HEK293 (cell line): ENCODE results near the gene SZT2.

Experiments
- BCL11A ChIP-seq: fragments of 450-650 bp; formaldehyde crosslinking; IDR thresholded peaks from 2 replicates; pipeline ENCODE4 v1.5.1; 2016; ENCODE audit warnings: low read depth, missing biosample characterization, missing genetic modification characterization
- MEIS1 ChIP-seq: sonication (generic); formaldehyde crosslinking; IDR thresholded peaks from 2 replicates; pipeline ENCODE4 v1.8.1; 2022; ENCODE audit warnings: missing genetic modification reagents, mild to moderate bottlenecking, borderline replicate concordance
- ZBTB20 ChIP-seq: fragments of 450-650 bp; formaldehyde crosslinking; IDR thresholded peaks from 2 replicates; pipeline ENCODE4 v1.5.1; 2016; ENCODE audit warnings: missing biosample characterization, missing genetic modification characterization
- ZBTB44 ChIP-seq: fragments of 450-650 bp; IDR thresholded peaks from 2 replicates; pipeline ENCODE4 v1.5.1; 2018; ENCODE audit warnings: missing biosample characterization, mild to moderate bottlenecking, missing genetic modification characterization
- ZFP3 ChIP-seq: fragments of 450-650 bp; formaldehyde crosslinking; IDR thresholded peaks from 2 replicates; pipeline ENCODE4 v1.5.1; 2016; ENCODE audit warnings: low read depth, missing biosample characterization, missing genetic modification characterization
- ZFP37 ChIP-seq: fragments of 450-650 bp; formaldehyde crosslinking; IDR thresholded peaks from 2 replicates; pipeline ENCODE4 v1.5.1; 2016; ENCODE audit warnings: missing biosample characterization, missing genetic modification characterization
- ZIC2 ChIP-seq: fragments of 450-650 bp; formaldehyde crosslinking; IDR thresholded peaks from 2 replicates; pipeline ENCODE4 v1.5.1; 2016; ENCODE audit warnings: missing biosample characterization, missing genetic modification characterization
- ZNF146 ChIP-seq: fragments of 450-650 bp; formaldehyde crosslinking; IDR thresholded peaks from 2 replicates; pipeline ENCODE4 v1.5.1; 2016; ENCODE audit warnings: missing biosample characterization, missing genetic modification characterization
- ZNF16 ChIP-seq: fragments of 450-650 bp; formaldehyde crosslinking; IDR thresholded peaks from 2 replicates; pipeline ENCODE4 v1.5.1; 2016; ENCODE audit warnings: low read depth, missing biosample characterization, missing genetic modification characterization
- ZNF184 ChIP-seq: fragments of 450-650 bp; IDR thresholded peaks from 2 replicates; pipeline ENCODE4 v1.5.1; 2018; ENCODE audit warnings: missing biosample characterization, mild to moderate bottlenecking, missing genetic modification characterization
- ZNF19 ChIP-seq: fragments of 450-650 bp; formaldehyde crosslinking; IDR thresholded peaks from 2 replicates; pipeline ENCODE4; 2016; ENCODE audit warnings: missing biosample characterization, missing genetic modification characterization, low read depth
- ZNF354C ChIP-seq: fragments of 450-650 bp; formaldehyde crosslinking; IDR thresholded peaks from 2 replicates; pipeline ENCODE4 v1.5.1; 2016; ENCODE audit warnings: missing biosample characterization, missing genetic modification characterization, low read depth, borderline replicate concordance
- ZNF529 ChIP-seq: fragments of 450-650 bp; formaldehyde crosslinking; IDR thresholded peaks from 2 replicates; pipeline ENCODE4 v1.5.1; 2017; ENCODE audit warnings: missing genetic modification characterization, missing biosample characterization; ENCODE audit not compliant: insufficient replicate concordance
- ZNF600 ChIP-seq: fragments of 450-650 bp; formaldehyde crosslinking; IDR thresholded peaks from 2 replicates; pipeline ENCODE4 v1.5.1; 2016; ENCODE audit warnings: missing biosample characterization, missing genetic modification characterization
- ZNF670 ChIP-seq: fragments of 450-650 bp; formaldehyde crosslinking; IDR thresholded peaks from 2 replicates; pipeline ENCODE4 v1.5.1; 2016; ENCODE audit warnings: missing biosample characterization, missing genetic modification characterization, low read depth
- ZNF677 ChIP-seq: fragments of 450-650 bp; IDR thresholded peaks from 2 replicates; pipeline ENCODE4 v1.5.0; 2018; ENCODE audit warnings: missing biosample characterization, mild to moderate bottlenecking, missing genetic modification characterization, moderate library complexity
- ZNF747 ChIP-seq: fragments of 450-650 bp; formaldehyde crosslinking; IDR thresholded peaks from 2 replicates; pipeline ENCODE4 v1.5.1; 2016; ENCODE audit warnings: missing biosample characterization, missing genetic modification characterization
- ZNF777 ChIP-seq: fragments of 450-650 bp; formaldehyde crosslinking; IDR thresholded peaks from 2 replicates; pipeline ENCODE4 v1.5.1; 2017; ENCODE audit warnings: missing biosample characterization, missing genetic modification characterization, borderline replicate concordance
- ZSCAN30 ChIP-seq: fragments of 450-650 bp; IDR thresholded peaks from 2 replicates; pipeline ENCODE4 v1.5.1; 2018; ENCODE audit warnings: missing biosample characterization, mild to moderate bottlenecking, missing genetic modification characterization, moderate library complexity
- TF ChIP-seq, protein P1 (sequence below): fragments of 450-650 bp; formaldehyde crosslinking; IDR thresholded peaks from 2 replicates; pipeline ENCODE4 v1.5.1; 2016; ENCODE audit warnings: missing biosample characterization, missing genetic modification characterization
- TF ChIP-seq, protein P2 (sequence below): fragments of 450-650 bp; formaldehyde crosslinking; IDR thresholded peaks from 2 replicates; pipeline ENCODE4 v1.5.1; 2016; ENCODE audit warnings: missing biosample characterization, missing genetic modification characterization, low read depth
- TF ChIP-seq, protein P3 (sequence below): fragments of 450-650 bp; formaldehyde crosslinking; IDR thresholded peaks from 2 replicates; pipeline ENCODE4 v1.5.1; 2016; ENCODE audit warnings: missing biosample characterization, missing genetic modification characterization, borderline replicate concordance
- TF ChIP-seq, protein P4 (sequence below): fragments of 450-650 bp; formaldehyde crosslinking; IDR thresholded peaks from 2 replicates; pipeline ENCODE4 v1.5.1; 2016; ENCODE audit warnings: missing biosample characterization, missing genetic modification characterization
- TF ChIP-seq, protein P5 (sequence below): fragments of 450-650 bp; formaldehyde crosslinking; IDR thresholded peaks from 2 replicates; pipeline ENCODE4 v1.5.1; 2017; ENCODE audit warnings: missing biosample characterization, missing genetic modification characterization
- TF ChIP-seq, protein P6 (sequence below): fragments of 450-650 bp; IDR thresholded peaks from 2 replicates; pipeline ENCODE4 v1.5.1; 2018; ENCODE audit warnings: missing biosample characterization, missing genetic modification characterization

SZT2 gene

DNA sequence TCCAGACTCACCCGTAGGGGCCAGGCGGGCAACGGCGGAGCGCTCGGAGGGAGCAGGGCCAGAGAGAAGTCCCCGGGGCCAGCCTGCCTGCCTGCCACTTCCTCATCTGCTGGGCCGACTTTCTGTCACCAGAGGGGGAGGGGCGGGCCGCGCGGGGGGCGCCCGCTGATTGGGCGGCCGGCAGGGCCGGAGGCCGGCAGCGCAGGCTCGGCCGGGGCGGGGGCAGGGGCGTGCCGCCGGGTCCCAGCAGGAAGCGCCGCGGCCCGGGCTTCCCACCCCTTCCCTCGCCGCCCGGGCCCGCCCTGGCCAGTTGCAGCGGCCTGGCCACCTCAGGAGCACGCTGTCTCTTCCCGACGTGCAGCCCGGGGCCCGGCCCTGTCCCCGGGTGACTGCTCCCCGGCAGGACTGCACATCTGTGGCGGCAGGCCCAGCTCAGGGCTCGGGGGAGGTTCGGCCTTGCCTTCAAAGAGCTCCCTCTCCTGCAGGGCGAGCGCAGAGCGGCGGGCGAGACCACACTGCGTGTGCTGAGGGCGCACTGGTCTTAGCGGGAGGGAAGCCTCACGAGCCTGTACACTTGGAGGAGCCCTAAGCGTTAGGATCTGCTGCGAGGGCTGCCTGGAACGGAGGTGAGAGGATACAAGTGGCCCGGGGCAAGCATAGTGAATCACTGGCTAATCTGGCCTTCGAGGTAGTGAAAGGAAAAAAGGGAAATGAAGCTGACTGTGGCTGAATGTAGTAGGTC, 21.6 kb upstream of the SZT2 start, which contains the start of gene ELOVL1 (continued):
- TF ChIP-seq ZNF600 (tag by site-specific recombination) (peak; percentile 99), BCL11A (tag by site-specific recombination) (peak; percentile 27; the same call in 1 of the 2 replicates), ZBTB20 (tag by site-specific recombination) (peak; percentile 99), ZNF777 (tag by site-specific recombination) (peak; percentile 82; the same call in 1 of the 2 replicates), ZNF16 (tag by site-specific recombination) (peak; percentile 53; the same call in 1 of the 2 replicates), ZFP3 (tag by site-specific recombination) (no peak), MEIS1 (CRISPR knock-in tag) (no peak), ZNF146 (tag by site-specific recombination) (no peak), ZSCAN30 (tag by site-specific recombination) (peak; percentile 86), ZFP37 (tag by site-specific recombination) (peak; percentile 87), ZIC2 (tag by site-specific recombination) (peak; percentile 98), ZNF19 (tag by site-specific recombination) (no peak), ZNF747 (tag by site-specific recombination) (no peak), ZBTB44 (tag by site-specific recombination) (no peak; the same call in 1 of the 2 replicates), ZNF677 (no peak), ZNF529 (no peak), ZNF354C (no peak), ZNF670 (tag by site-specific recombination) (no peak), ZNF184 (no peak)
- TF ChIP-seq, protein P1, sequence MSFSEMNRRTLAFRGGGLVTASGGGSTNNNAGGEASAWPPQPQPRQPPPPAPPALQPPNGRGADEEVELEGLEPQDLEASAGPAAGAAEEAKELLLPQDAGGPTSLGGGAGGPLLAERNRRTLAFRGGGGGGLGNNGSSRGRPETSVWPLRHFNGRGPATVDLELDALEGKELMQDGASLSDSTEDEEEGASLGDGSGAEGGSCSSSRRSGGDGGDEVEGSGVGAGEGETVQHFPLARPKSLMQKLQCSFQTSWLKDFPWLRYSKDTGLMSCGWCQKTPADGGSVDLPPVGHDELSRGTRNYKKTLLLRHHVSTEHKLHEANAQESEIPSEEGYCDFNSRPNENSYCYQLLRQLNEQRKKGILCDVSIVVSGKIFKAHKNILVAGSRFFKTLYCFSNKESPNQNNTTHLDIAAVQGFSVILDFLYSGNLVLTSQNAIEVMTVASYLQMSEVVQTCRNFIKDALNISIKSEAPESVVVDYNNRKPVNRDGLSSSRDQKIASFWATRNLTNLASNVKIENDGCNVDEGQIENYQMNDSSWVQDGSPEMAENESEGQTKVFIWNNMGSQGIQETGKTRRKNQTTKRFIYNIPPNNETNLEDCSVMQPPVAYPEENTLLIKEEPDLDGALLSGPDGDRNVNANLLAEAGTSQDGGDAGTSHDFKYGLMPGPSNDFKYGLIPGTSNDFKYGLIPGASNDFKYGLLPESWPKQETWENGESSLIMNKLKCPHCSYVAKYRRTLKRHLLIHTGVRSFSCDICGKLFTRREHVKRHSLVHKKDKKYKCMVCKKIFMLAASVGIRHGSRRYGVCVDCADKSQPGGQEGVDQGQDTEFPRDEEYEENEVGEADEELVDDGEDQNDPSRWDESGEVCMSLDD (tag by site-specific recombination) = no peak
- TF ChIP-seq, protein P2, sequence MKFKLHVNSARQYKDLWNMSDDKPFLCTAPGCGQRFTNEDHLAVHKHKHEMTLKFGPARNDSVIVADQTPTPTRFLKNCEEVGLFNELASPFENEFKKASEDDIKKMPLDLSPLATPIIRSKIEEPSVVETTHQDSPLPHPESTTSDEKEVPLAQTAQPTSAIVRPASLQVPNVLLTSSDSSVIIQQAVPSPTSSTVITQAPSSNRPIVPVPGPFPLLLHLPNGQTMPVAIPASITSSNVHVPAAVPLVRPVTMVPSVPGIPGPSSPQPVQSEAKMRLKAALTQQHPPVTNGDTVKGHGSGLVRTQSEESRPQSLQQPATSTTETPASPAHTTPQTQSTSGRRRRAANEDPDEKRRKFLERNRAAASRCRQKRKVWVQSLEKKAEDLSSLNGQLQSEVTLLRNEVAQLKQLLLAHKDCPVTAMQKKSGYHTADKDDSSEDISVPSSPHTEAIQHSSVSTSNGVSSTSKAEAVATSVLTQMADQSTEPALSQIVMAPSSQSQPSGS = no peak
- TF ChIP-seq, protein P3, sequence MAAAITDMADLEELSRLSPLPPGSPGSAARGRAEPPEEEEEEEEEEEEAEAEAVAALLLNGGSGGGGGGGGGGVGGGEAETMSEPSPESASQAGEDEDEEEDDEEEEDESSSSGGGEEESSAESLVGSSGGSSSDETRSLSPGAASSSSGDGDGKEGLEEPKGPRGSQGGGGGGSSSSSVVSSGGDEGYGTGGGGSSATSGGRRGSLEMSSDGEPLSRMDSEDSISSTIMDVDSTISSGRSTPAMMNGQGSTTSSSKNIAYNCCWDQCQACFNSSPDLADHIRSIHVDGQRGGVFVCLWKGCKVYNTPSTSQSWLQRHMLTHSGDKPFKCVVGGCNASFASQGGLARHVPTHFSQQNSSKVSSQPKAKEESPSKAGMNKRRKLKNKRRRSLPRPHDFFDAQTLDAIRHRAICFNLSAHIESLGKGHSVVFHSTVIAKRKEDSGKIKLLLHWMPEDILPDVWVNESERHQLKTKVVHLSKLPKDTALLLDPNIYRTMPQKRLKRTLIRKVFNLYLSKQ = no peak
- TF ChIP-seq, protein P4, sequence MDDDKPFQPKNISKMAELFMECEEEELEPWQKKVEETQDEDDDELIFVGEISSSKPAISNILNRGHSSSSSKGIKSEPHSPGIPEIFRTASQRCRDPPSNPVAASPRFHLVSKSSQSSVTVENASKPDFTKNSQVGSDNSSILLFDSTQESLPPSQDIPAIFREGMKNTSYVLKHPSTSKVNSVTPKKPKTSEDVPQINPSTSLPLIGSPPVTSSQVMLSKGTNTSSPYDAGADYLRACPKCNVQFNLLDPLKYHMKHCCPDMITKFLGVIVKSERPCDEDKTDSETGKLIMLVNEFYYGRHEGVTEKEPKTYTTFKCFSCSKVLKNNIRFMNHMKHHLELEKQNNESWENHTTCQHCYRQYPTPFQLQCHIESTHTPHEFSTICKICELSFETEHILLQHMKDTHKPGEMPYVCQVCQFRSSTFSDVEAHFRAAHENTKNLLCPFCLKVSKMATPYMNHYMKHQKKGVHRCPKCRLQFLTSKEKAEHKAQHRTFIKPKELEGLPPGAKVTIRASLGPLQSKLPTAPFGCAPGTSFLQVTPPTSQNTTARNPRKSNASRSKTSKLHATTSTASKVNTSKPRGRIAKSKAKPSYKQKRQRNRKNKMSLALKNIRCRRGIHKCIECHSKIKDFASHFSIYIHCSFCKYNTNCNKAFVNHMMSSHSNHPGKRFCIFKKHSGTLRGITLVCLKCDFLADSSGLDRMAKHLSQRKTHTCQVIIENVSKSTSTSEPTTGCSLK (tag by site-specific recombination) = no peak
- TF ChIP-seq, protein P5, sequence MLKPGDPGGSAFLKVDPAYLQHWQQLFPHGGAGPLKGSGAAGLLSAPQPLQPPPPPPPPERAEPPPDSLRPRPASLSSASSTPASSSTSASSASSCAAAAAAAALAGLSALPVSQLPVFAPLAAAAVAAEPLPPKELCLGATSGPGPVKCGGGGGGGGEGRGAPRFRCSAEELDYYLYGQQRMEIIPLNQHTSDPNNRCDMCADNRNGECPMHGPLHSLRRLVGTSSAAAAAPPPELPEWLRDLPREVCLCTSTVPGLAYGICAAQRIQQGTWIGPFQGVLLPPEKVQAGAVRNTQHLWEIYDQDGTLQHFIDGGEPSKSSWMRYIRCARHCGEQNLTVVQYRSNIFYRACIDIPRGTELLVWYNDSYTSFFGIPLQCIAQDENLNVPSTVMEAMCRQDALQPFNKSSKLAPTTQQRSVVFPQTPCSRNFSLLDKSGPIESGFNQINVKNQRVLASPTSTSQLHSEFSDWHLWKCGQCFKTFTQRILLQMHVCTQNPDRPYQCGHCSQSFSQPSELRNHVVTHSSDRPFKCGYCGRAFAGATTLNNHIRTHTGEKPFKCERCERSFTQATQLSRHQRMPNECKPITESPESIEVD (tag by site-specific recombination) = no peak
- TF ChIP-seq, protein P6, sequence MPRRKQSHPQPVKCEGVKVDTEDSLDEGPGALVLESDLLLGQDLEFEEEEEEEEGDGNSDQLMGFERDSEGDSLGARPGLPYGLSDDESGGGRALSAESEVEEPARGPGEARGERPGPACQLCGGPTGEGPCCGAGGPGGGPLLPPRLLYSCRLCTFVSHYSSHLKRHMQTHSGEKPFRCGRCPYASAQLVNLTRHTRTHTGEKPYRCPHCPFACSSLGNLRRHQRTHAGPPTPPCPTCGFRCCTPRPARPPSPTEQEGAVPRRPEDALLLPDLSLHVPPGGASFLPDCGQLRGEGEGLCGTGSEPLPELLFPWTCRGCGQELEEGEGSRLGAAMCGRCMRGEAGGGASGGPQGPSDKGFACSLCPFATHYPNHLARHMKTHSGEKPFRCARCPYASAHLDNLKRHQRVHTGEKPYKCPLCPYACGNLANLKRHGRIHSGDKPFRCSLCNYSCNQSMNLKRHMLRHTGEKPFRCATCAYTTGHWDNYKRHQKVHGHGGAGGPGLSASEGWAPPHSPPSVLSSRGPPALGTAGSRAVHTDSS (tag by site-specific recombination) = no peak
